ENCODE data around the gene MFSD6. TPM values are rescaled to one million over a fixed set of nuclear protein-coding genes. Genes with fewer than 3 reads are reported as not detected.

MFSD6 gene
- total and polyA plus RNA-seq, 12 donors = 9.3 to 253 (median 93.4) TPM

- Histone ChIP-seq H3K4me1 (replicated peaks in 1 of 2) (peaks cover 26 to 47% of the 10 kb centered on the region in 2 donors), H3K36me3 (replicated peaks in 1 of 2) (peaks cover 0 to 12% of the 10 kb centered on the region in 2 donors), H3K4me3 (no peak overlapping the region), H3K9me3 (replicated peaks in 1 of 3) (no peaks in the 10 kb centered on the region), H3K27me3 (no peaks in the 10 kb centered on the region), H3K27ac (no peak overlapping the region)
- TF ChIP-seq, protein P1, sequence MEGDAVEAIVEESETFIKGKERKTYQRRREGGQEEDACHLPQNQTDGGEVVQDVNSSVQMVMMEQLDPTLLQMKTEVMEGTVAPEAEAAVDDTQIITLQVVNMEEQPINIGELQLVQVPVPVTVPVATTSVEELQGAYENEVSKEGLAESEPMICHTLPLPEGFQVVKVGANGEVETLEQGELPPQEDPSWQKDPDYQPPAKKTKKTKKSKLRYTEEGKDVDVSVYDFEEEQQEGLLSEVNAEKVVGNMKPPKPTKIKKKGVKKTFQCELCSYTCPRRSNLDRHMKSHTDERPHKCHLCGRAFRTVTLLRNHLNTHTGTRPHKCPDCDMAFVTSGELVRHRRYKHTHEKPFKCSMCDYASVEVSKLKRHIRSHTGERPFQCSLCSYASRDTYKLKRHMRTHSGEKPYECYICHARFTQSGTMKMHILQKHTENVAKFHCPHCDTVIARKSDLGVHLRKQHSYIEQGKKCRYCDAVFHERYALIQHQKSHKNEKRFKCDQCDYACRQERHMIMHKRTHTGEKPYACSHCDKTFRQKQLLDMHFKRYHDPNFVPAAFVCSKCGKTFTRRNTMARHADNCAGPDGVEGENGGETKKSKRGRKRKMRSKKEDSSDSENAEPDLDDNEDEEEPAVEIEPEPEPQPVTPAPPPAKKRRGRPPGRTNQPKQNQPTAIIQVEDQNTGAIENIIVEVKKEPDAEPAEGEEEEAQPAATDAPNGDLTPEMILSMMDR (IDR thresholded peaks at IDR 0.05) = no peak
- DNase-seq = no peak
- intact Hi-C loops (cut with DNase I) = no loop called here
- WGBS, 4 donors = 90 to 94% (median 91%) methylated on average over 3 of the region's 3 CpGs
Observed at GRCh38 chr2:190360965-190361364, 47.2 kb upstream of the MFSD6 start.

DNA sequence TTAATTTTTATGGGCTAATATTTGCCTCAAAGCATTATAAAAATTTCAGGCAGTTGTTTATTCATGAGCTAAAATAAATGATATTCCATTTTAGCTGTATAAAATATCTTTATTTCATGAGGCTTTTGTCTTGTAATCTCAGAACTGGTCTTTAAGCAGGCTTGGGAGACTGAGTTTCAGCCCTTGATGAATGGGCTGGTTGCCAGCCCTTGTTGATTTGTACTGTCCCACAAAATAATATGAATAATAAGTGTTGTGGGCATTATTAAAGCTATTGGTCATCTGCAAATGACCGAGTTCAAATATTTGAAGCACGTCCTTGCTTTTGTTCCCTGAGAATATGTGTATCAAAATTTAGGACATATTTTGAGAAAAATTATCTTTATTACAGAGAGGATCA is 46.6 kb upstream of the MFSD6 start:
- Histone ChIP-seq H3K4me3 (no peak overlapping the region), H3K9me3 (replicated peaks in 1 of 3) (no peaks in the 10 kb centered on the region), H3K27me3 (no peaks in the 10 kb centered on the region), H3K27ac (no peak overlapping the region), H3K36me3 (replicated peaks in 1 of 2) (peaks cover 0 to 13% of the 10 kb centered on the region in 2 donors), H3K4me1 (replicated peaks in 1 of 2) (peaks cover 23 to 41% of the 10 kb centered on the region in 2 donors)
- WGBS, 4 donors = 30 to 68% (median 65%) methylated on average over 2 of the region's 2 CpGs
- no peak for DNase-seq
- intact Hi-C loops (cut with DNase I) = no loop called here
- no peak for TF ChIP-seq POLR2A (IDR thresholded peaks at IDR 0.05)
- TF ChIP-seq, protein P1 (IDR thresholded peaks at IDR 0.05) = no peak

DNA sequence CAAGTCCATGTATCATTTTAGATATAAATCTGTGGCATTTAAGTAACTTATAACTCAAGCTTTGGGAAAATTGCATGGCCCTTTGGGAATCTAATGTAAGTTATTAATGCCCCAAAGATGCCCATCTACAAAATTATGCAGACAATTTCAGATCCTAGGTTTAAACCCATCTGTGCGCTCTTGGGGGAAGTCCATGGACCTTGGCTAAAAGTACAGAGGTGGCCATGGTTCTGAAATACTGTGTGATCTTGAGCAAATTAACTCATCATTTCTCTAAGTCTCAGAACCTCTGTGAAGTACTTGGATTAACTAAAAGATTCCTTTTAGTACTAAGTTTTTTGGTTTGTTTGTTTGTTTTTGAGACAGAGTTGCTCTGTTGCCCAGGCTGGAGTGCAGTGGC is 45.3 kb upstream of the MFSD6 start:
- Histone ChIP-seq H3K4me3 (no peak overlapping the region), H3K27ac (no peak overlapping the region), H3K9me3 (replicated peaks in 1 of 3) (no peaks in the 10 kb centered on the region), H3K4me1 (replicated peaks in 1 of 2) (peaks cover 23 to 31% of the 10 kb centered on the region in 2 donors), H3K36me3 (replicated peaks in 1 of 2) (peaks cover 0 to 26% of the 10 kb centered on the region in 2 donors), H3K27me3 (no peaks in the 10 kb centered on the region)
- DNase-seq = no peak
- TF ChIP-seq, protein P1 (IDR thresholded peaks at IDR 0.05) = no peak
- no peak for TF ChIP-seq POLR2A (IDR thresholded peaks at IDR 0.05)
- intact Hi-C loops (cut with DNase I) = no loop called here
- WGBS, 4 donors = 92 to 100% (median 100%) methylated on average over 1 of the region's 1 CpG

DNA sequence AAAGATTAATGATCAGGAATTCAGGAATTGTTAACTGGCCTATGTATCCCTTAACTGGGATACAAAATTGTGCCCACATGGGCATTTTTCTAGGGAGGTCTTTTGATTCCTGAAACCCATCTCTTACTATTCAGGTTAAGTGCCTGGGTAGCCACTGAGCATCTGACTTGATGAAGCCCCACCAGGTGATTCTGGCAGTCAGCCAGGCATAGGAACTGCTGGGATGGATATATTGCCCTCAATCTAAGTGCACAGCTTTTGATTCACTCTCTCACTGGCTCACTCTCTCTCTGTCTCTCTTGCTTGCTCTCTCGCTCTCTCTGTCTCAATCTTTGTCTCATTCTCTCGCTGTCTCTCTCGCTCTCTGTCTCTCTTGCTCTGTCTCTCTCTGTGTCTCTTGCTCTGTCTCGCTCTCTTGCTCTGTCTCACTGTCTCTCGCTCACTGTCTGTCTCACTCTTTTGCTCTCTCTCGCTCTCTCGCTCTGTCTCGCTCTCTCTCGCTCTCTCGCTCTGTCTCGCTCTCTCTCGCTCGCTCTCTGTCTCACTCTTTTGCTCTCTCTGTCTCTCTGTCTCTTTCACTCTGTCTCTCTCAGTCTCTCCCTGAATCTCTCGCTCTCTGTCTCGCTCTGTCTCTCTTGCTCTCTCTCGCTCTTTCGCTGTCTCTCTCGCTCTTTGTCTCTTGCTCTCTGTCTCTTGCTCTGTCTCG is 42.5 kb upstream of the MFSD6 start:
- DNase-seq = no peak
- Histone ChIP-seq H3K4me1 (replicated peaks in 1 of 2) (peaks cover 0 to 6% of the 10 kb centered on the region in 2 donors), H3K4me3 (no peak overlapping the region), H3K36me3 (replicated peaks in 1 of 2) (peaks cover 0 to 52% of the 10 kb centered on the region in 2 donors), H3K9me3 (replicated peaks in 1 of 3) (no peaks in the 10 kb centered on the region), H3K27ac (no peak overlapping the region), H3K27me3 (no peaks in the 10 kb centered on the region)
- intact Hi-C loops (cut with DNase I) = no loop called here
- 88 to 97% (median 93%) methylated on average over 17 to 19 of the region's 19 CpGs for WGBS, 4 donors
- no peak for TF ChIP-seq POLR2A (IDR thresholded peaks at IDR 0.05)
- TF ChIP-seq, protein P1 (IDR thresholded peaks at IDR 0.05) = no peak
